GM12878 (cell line): ENCODE results near the gene SLC12A5.

Experiments
- ASH2L ChIP-seq: fragments of 300-600, 200-600 bp; sonication (generic); IDR thresholded peaks from 2 replicates; pipeline ENCODE4 v1.6.1; 2017; ENCODE audit warnings: low read depth, mild to moderate bottlenecking, borderline replicate concordance
- POLR2AphosphoS5 ChIP-seq: IDR thresholded peaks from 2 replicates; pipeline ENCODE4 v1.6.1; 2011; ENCODE audit warnings: mild to moderate bottlenecking, low read length, inconsistent platforms
- ZNF274 ChIP-seq: IDR thresholded peaks from one replicate; pipeline ENCODE4 v1.8.0; 2011; ENCODE audit not compliant: insufficient read length, insufficient read depth
- TF ChIP-seq, protein P1 (sequence below): IDR thresholded peaks from 2 replicates; pipeline ENCODE4 v1.6.1; 2012; ENCODE audit warnings: low read depth, low read length, improper control_type of control experiment

GRCh38 chr20:46093531-46093930, 64.5 kb downstream of the SLC12A5 start:
- TF ChIP-seq ZNF274: no peak
- TF ChIP-seq POLR2AphosphoS5: no peak
- TF ChIP-seq ASH2L: no peak
- TF ChIP-seq, protein P1, sequence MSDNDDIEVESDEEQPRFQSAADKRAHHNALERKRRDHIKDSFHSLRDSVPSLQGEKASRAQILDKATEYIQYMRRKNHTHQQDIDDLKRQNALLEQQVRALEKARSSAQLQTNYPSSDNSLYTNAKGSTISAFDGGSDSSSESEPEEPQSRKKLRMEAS: no peak
